ENCODE results near the gene AOAH. TPM values are rescaled to one million over a fixed set of nuclear protein-coding genes. Genes with fewer than 3 reads are reported as not detected.
"Not testable (repeated sequence)": the region's sequence is repeated elsewhere in the genome, so short reads cannot be mapped to it uniquely, and the experiment has no call there.

The AOAH gene
- total and polyA plus RNA-seq, 2 of the 13 experiments (the other 11 are each of a cell fraction or from before 2014, with no cell fraction given): not detected

DNA sequence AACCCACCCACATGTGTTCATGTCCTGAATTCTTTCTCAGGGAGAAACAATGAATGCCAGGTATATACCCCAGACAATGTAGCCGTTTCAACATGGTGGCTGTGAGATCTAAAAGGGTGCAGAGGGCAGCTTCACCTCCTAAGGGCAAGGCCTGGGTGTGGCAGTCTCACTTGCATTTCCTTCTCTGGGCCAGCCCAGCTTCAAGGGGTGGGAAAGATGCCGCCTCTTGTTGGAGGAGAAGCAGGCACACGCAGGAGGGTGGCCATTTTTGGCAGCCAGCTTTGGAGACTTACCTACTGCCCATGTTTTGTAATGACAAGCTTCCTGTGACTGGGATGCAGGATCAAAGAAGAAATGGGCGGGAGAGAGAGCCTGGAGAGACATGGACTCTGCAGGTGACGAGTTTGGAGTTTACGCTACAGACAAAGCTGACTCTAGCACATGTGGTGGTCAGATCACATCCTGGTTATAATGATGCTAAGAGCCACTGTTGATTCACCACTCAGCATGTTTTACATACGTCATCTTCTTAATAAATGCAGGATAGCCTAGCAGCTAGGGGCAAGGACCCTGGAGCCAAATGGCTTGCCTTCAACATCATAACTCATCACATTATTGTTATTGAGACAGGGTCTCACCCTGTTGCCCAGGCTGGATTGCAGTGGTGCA, 218.0 kb downstream of the AOAH start:
- no TSS peak for BruUV-seq (replicated peaks)
- Histone ChIP-seq H3K79me2 (ENCODE audit: insufficient read depth, low read length) (no peaks in the 10 kb centered on the region), H3K4me2 (ENCODE audit: low read depth, low read length) (no peak overlapping the region), H3K9ac (ENCODE audit: insufficient read depth, low read depth, low read length) (no peak overlapping the region), H3K4me3 (replicated peaks in 1 of 3; ENCODE audit: insufficient read depth in 1 of 3, low read depth in 2 of 3, low read length in 3 of 3) (no peak overlapping the region), H3K27me3 (ENCODE audit: control insufficient read depth in 1 of 2, insufficient read depth in 2 of 2, low read length in 2 of 2) (no peaks in the 10 kb centered on the region), H2AFZ (ENCODE audit: low read length) (no peak overlapping the region), H3K9me3 (ENCODE audit: low read length) (no peaks in the 10 kb centered on the region), H3K4me1 (ENCODE audit: insufficient read depth, low read length) (no peaks in the 10 kb centered on the region), H4K20me1 (ENCODE audit: insufficient read depth, low read length) (no peaks in the 10 kb centered on the region), H3K27ac (ENCODE audit: extremely low read length, insufficient read depth, low read length) (no peak overlapping the region), H3K36me3 (replicated peaks in 1 of 2; ENCODE audit: control insufficient read depth in 1 of 2, insufficient read depth in 2 of 2, low read length in 2 of 2) (no peaks in the 10 kb centered on the region)
- CTCF ChIA-PET (ENCODE audit: low intra/inter-chr PET ratio, low total read pairs): no interaction called here
- ATAC-seq: no peak
- POLR2A ChIA-PET: no interaction called here
- intact Hi-C loops (cut with micrococcal nuclease; ENCODE audit: unreplicated experiment) (no loop called here), in situ Hi-C loops (cut with HindIII; ENCODE audit: extremely low pct_ligation_motif_present, low pct_unique_long_range_greater_than_20kb) (no loop called here)
- DNase-seq (ENCODE audit: low spot score): no peak
- no peak for FAIRE-seq
- WGBS (ENCODE audit: low lambda C conversion rate): 32% methylated on average over 7 of the region's 7 CpGs
- TF ChIP-seq ZNF839 (CRISPR knock-in tag; IDR thresholded peaks at IDR 0.05; ENCODE audit: borderline replicate concordance) (no peak), CREB1 (IDR thresholded peaks at IDR 0.05) (0 out of 2 replicates have a peak, but pooled peaks have one; percentile 14), CREB1 (CRISPR knock-in tag; IDR thresholded peaks at IDR 0.05) (no peak), SATB2 (CRISPR knock-in tag; IDR thresholded peaks at IDR 0.05) (no peak), HMGA1 (CRISPR knock-in tag; conservative IDR thresholded peaks at IDR 0.05) (no peak)

DNA sequence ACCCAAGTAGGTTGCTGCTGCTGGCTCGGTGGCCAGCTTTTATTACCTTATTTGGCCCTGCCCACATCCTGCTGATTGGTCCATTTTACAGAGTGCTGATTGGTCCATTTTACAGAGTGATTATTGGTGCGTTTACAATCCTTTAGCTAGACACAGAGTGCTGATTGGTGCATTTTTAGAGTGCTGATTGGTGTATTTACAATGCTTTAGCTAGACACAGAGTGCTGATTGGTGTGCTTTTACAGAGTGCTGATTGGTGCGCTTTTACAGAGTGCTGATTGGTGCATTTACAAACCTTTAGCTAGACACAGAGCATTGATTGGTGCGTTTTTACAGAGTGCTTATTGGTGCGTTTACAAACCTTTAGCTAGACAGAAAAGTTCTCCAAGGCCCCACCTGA, 219.7 kb downstream of the AOAH start:
- FAIRE-seq; H3K4me1 ChIP-seq (ENCODE audit: insufficient read depth, low read length); intact Hi-C loops (cut with micrococcal nuclease; ENCODE audit: unreplicated experiment); CTCF ChIA-PET (ENCODE audit: low intra/inter-chr PET ratio, low total read pairs); H3K79me2 ChIP-seq (ENCODE audit: insufficient read depth, low read length); in situ Hi-C loops (cut with HindIII; ENCODE audit: extremely low pct_ligation_motif_present, low pct_unique_long_range_greater_than_20kb); H2AFZ ChIP-seq (ENCODE audit: low read length); ATAC-seq; POLR2A ChIA-PET; H3K9ac ChIP-seq (ENCODE audit: insufficient read depth, low read depth, low read length); DNase-seq (ENCODE audit: low spot score); H4K20me1 ChIP-seq (ENCODE audit: insufficient read depth, low read length); H3K9me3 ChIP-seq (ENCODE audit: low read length); H3K27ac ChIP-seq (ENCODE audit: extremely low read length, insufficient read depth, low read length); H3K4me2 ChIP-seq (ENCODE audit: low read depth, low read length); H3K4me3 ChIP-seq (replicated peaks in 1 of 3; ENCODE audit: insufficient read depth in 1 of 3, low read depth in 2 of 3, low read length in 3 of 3); BruUV-seq (replicated peaks); H3K27me3 ChIP-seq (ENCODE audit: control insufficient read depth in 1 of 2, insufficient read depth in 2 of 2, low read length in 2 of 2); H3K36me3 ChIP-seq (replicated peaks in 1 of 2; ENCODE audit: control insufficient read depth in 1 of 2, insufficient read depth in 2 of 2, low read length in 2 of 2): not testable (repeated sequence)
- whole genome bisulfite sequencing (ENCODE audit: low lambda C conversion rate): 68% methylated on average over 2 of the region's 5 CpGs

DNA sequence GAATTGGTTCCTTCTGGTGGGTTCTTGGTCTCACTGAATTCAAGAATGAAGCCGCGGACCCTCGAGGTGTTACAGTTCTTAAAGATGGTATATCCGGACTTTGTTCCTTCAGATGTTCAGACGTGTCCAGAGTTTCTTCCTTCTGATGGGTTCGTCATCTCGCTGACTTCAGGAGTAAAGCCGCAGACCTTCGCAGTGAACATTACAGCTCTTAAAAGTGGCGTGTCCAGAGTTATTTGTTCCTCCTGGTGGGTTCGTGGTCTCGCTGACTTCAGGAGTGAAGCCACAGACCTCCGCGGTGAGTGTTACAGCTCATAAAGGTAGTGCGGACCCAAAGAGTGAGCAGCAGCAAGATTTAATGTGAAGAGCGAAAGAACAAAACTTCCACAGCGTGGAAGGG, 220.1 kb downstream of the AOAH start:
- H3K4me3 ChIP-seq (replicated peaks in 1 of 3; ENCODE audit: insufficient read depth in 1 of 3, low read depth in 2 of 3, low read length in 3 of 3); intact Hi-C loops (cut with micrococcal nuclease; ENCODE audit: unreplicated experiment); DNase-seq (ENCODE audit: low spot score); CTCF ChIA-PET (ENCODE audit: low intra/inter-chr PET ratio, low total read pairs); BruUV-seq (replicated peaks); in situ Hi-C loops (cut with HindIII; ENCODE audit: extremely low pct_ligation_motif_present, low pct_unique_long_range_greater_than_20kb); H3K27me3 ChIP-seq (ENCODE audit: control insufficient read depth in 1 of 2, insufficient read depth in 2 of 2, low read length in 2 of 2); H3K9me3 ChIP-seq (ENCODE audit: low read length); H2AFZ ChIP-seq (ENCODE audit: low read length); ATAC-seq; H3K36me3 ChIP-seq (replicated peaks in 1 of 2; ENCODE audit: control insufficient read depth in 1 of 2, insufficient read depth in 2 of 2, low read length in 2 of 2); H3K27ac ChIP-seq (ENCODE audit: extremely low read length, insufficient read depth, low read length); H4K20me1 ChIP-seq (ENCODE audit: insufficient read depth, low read length); H3K9ac ChIP-seq (ENCODE audit: insufficient read depth, low read depth, low read length); H3K79me2 ChIP-seq (ENCODE audit: insufficient read depth, low read length); FAIRE-seq; H3K4me1 ChIP-seq (ENCODE audit: insufficient read depth, low read length); H3K4me2 ChIP-seq (ENCODE audit: low read depth, low read length); POLR2A ChIA-PET: not testable (repeated sequence)
- 59% methylated on average over 17 of the region's 17 CpGs for WGBS (ENCODE audit: low lambda C conversion rate)

Data from HepG2 (cell line).